Measurements from ENCODE around the gene C9orf152. TPM values are rescaled to one million over a fixed set of nuclear protein-coding genes. Genes with fewer than 3 reads are reported as not detected.

C9orf152 gene
- total and polyA plus RNA-seq, 12 donors, result not detected

DNA sequence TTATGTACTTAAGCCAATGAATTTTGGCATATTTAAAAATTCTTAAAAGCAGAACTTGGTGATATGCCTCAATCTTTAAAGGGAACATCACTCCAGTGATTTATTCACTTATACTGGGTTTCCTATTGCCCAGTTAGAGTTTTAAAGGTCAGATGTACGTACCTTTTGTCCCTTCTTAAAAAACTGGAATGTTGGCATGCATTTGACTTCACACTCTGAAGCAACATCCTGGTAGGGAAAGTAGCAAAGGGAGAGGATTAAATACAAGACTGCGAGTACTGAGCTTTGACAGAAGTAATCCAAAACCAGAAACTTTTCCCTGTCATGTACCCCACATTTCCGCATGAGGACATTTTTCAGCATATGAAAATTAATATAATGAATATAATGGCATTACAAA, 36.7 kb upstream of the C9orf152 start:
- ATAC-seq (no peak), DNase-seq (no peak)
- 76 to 84% methylated on average over 3 of the region's 3 CpGs for WGBS, 2 donors
- intact Hi-C loops (cut with DNase I), result no loop called here
- TF ChIP-seq, protein P1, sequence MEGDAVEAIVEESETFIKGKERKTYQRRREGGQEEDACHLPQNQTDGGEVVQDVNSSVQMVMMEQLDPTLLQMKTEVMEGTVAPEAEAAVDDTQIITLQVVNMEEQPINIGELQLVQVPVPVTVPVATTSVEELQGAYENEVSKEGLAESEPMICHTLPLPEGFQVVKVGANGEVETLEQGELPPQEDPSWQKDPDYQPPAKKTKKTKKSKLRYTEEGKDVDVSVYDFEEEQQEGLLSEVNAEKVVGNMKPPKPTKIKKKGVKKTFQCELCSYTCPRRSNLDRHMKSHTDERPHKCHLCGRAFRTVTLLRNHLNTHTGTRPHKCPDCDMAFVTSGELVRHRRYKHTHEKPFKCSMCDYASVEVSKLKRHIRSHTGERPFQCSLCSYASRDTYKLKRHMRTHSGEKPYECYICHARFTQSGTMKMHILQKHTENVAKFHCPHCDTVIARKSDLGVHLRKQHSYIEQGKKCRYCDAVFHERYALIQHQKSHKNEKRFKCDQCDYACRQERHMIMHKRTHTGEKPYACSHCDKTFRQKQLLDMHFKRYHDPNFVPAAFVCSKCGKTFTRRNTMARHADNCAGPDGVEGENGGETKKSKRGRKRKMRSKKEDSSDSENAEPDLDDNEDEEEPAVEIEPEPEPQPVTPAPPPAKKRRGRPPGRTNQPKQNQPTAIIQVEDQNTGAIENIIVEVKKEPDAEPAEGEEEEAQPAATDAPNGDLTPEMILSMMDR (IDR thresholded peaks at IDR 0.05), result no peak
- H3K27me3 ChIP-seq, result no peaks in the 10 kb centered on the region
- H3K27ac ChIP-seq, result no peak overlapping the region
- H3K36me3 ChIP-seq, result peaks cover 0 to 81% (median 11%) of the 10 kb centered on the region in 9 donors
- H3K4me1 ChIP-seq, result no peaks in the 10 kb centered on the region
- H3K9me3 ChIP-seq, result no peaks in the 10 kb centered on the region
- no peak overlapping the region for H3K4me3 ChIP-seq

DNA sequence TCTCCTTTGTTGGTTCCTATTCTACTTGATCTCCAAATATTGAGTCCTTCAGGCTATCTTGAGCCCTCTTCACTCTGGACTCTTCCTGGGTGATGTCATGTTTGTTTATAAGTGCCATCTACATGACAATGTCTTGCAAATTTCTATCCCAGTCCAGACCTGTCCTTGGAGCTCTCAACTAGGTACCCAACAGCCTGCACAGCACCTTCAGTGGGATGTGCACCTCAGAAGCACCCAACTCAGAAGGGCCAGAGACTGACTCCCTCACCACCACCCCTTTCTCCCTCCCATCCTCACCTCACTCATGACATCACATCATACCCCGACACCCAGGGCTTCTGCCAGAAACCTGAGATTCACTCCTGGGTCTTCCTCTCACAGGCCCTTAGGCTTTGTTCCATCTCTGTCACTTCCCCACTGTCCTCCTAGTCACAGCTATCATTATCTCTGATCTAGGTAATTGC, 33.9 kb upstream of the C9orf152 start:
- H3K4me1 ChIP-seq, result no peaks in the 10 kb centered on the region
- 95 to 100% methylated on average over 1 of the region's 1 CpG for WGBS, 2 donors
- DNase-seq (no peak), ATAC-seq (peak in 2 of 8 donors; percentile 13 to 17)
- TF ChIP-seq, protein P1 (IDR thresholded peaks at IDR 0.05), result no peak
- no peaks in the 10 kb centered on the region for H3K9me3 ChIP-seq
- H3K27ac ChIP-seq, result no peak overlapping the region
- intact Hi-C loops (cut with DNase I), result no loop called here
- H3K27me3 ChIP-seq, result no peaks in the 10 kb centered on the region
- H3K4me3 ChIP-seq, result no peak overlapping the region
- H3K36me3 ChIP-seq, result peaks cover 0 to 54% (median 10%) of the 10 kb centered on the region in 9 donors

DNA sequence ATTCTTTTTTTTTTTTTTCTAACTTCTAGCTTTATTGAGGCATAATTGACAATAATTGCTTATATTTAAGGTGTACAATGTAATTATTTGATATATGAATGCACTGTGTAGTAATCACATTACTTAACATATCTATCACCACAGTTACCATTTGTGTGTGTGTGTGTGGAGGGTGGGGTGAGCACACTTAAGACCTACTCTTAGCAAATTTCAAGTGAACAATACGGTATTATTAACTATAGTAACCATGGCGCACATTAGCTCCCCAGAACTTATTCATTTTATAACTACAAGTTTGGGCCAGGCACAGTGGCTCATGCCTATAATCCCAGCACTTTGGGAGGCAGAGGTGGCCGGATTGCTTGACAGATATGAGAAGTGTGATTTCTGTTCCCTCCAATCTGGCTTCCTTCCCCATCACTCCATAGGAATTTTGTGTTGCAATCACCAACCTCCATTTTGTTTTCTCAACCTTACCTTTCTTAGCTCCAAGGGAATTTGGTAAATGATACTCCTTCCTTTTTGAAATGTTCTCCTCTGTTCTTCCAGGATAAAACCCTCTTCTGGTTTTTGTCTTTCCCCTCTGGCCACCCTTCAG, 33.4 kb upstream of the C9orf152 start:
- ATAC-seq (no peak), DNase-seq (no peak)
- Histone ChIP-seq H3K27me3 (no peaks in the 10 kb centered on the region), H3K9me3 (no peaks in the 10 kb centered on the region), H3K4me3 (no peak overlapping the region), H3K27ac (no peak overlapping the region), H3K36me3 (peaks cover 0 to 49% (median 10%) of the 10 kb centered on the region in 9 donors), H3K4me1 (no peaks in the 10 kb centered on the region)
- 95 to 97% methylated on average over 3 of the region's 3 CpGs for WGBS, 2 donors
- TF ChIP-seq, protein P1 (IDR thresholded peaks at IDR 0.05), result no peak
- intact Hi-C loops (cut with DNase I), result no loop called here

DNA sequence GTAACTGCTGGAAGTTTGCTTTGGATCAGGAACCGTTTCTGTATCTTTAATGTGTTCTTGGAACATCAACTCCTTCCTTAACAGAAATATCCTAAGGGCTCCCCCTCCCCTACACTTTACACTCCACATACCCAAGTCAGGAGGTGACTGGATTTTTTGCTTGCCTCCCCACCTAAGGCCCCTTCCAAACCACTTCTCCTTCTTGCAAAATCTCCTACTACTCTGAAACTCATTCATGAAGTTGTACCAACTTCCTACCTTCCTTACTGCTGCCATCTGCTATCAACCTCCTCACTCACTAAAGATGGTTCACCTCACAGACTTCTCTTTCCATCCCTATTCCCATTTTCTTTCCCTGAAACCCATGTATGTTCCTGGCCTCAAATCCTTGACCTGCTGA, 32.2 kb upstream of the C9orf152 start:
- Histone ChIP-seq H3K27me3 (no peaks in the 10 kb centered on the region), H3K4me1 (no peaks in the 10 kb centered on the region), H3K36me3 (peaks cover 0 to 39% (median 10%) of the 10 kb centered on the region in 9 donors), H3K4me3 (no peak overlapping the region), H3K9me3 (peaks cover 0 to 4% (median 0%) of the 10 kb centered on the region in 11 donors), H3K27ac (no peak overlapping the region)
- no peak for DNase-seq
- TF ChIP-seq, protein P1 (IDR thresholded peaks at IDR 0.05), result no peak
- 48 to 64% methylated on average over 1 of the region's 1 CpG for WGBS, 2 donors
- intact Hi-C loops (cut with DNase I), result no loop called here
- no peak for ATAC-seq
